Measurements from ENCODE around the gene PIP5KL1. TPM values are rescaled to one million over a fixed set of nuclear protein-coding genes. Genes with fewer than 3 reads are reported as not detected.

PIP5KL1 gene
- polyA plus RNA-seq, 1 donor from 2014 or later = 3.4 TPM

DNA sequence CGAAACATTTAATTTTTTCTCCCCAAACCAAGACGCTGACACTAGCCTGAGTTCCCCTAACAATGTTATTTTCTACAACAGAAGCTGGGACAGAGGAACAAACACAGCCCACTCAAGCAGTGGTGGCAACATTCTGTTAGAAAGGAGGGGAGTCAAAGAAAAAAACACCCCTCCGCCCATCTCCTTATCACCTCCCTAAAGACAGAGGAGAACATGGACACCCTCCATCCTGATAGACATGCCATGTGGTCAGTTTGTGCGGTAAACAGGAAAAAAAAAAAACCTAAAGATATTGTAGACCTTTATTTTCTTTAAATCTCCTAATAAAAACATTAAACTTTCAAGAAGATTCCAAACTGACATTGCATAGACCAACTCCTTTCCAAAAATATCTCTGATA is 10.0 kb upstream of the PIP5KL1 start:
- Histone ChIP-seq H3K9ac (ENCODE audit: low read length) (no peak overlapping the region), H3K27ac (ENCODE audit: low read length) (no peak overlapping the region), H3K36me3 (ENCODE audit: insufficient read depth, low read length) (no peaks in the 10 kb centered on the region)

GRCh38 chr9:127938298-127938690 is 7.7 kb upstream of the PIP5KL1 start:
- H2AFZ ChIP-seq (ENCODE audit: low read depth, low read length) = no peak overlapping the region
- peaks cover 11% of the 10 kb centered on the region for H3K79me2 ChIP-seq (replicated peaks; ENCODE audit: insufficient read depth, low read length)
- TF ChIP-seq EZH2 (IDR thresholded peaks at IDR 0.05; ENCODE audit: borderline replicate concordance, insufficient read depth, low read length, poor library complexity, severe bottlenecking) (no peak), POLR2AphosphoS5 (IDR thresholded peaks at IDR 0.05) (no peak), EP300 (conservative IDR thresholded peaks at IDR 0.05; ENCODE audit: poor library complexity, severe bottlenecking) (no peak), CTCF (IDR thresholded peaks at IDR 0.05; ENCODE audit: poor library complexity, severe bottlenecking) (no peak), RAD21 (conservative IDR thresholded peaks at IDR 0.05) (no peak), TAF1 (IDR thresholded peaks at IDR 0.05; ENCODE audit: low read depth) (no peak)
- TF ChIP-seq, protein P1, sequence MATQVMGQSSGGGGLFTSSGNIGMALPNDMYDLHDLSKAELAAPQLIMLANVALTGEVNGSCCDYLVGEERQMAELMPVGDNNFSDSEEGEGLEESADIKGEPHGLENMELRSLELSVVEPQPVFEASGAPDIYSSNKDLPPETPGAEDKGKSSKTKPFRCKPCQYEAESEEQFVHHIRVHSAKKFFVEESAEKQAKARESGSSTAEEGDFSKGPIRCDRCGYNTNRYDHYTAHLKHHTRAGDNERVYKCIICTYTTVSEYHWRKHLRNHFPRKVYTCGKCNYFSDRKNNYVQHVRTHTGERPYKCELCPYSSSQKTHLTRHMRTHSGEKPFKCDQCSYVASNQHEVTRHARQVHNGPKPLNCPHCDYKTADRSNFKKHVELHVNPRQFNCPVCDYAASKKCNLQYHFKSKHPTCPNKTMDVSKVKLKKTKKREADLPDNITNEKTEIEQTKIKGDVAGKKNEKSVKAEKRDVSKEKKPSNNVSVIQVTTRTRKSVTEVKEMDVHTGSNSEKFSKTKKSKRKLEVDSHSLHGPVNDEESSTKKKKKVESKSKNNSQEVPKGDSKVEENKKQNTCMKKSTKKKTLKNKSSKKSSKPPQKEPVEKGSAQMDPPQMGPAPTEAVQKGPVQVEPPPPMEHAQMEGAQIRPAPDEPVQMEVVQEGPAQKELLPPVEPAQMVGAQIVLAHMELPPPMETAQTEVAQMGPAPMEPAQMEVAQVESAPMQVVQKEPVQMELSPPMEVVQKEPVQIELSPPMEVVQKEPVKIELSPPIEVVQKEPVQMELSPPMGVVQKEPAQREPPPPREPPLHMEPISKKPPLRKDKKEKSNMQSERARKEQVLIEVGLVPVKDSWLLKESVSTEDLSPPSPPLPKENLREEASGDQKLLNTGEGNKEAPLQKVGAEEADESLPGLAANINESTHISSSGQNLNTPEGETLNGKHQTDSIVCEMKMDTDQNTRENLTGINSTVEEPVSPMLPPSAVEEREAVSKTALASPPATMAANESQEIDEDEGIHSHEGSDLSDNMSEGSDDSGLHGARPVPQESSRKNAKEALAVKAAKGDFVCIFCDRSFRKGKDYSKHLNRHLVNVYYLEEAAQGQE (IDR thresholded peaks at IDR 0.05; ENCODE audit: borderline replicate concordance) = no peak
- H3K36me3 ChIP-seq (ENCODE audit: insufficient read depth, low read length) = no peaks in the 10 kb centered on the region
- H3K27ac ChIP-seq (ENCODE audit: low read length) = no peak overlapping the region
- no peak overlapping the region for H3K4me2 ChIP-seq (ENCODE audit: low read length)
- H3K9ac ChIP-seq (ENCODE audit: low read length) = no peak overlapping the region
- H3K9me3 ChIP-seq (ENCODE audit: low read length) = no peaks in the 10 kb centered on the region
- H4K20me1 ChIP-seq (ENCODE audit: insufficient read depth) = no peaks in the 10 kb centered on the region
- no peaks in the 10 kb centered on the region for H3F3A ChIP-seq (ENCODE audit: insufficient read depth, low read length, poor library complexity, severe bottlenecking)
- H3K4me3 ChIP-seq (ENCODE audit: low read length) = no peak overlapping the region
- no peaks in the 10 kb centered on the region for H3K9me2 ChIP-seq (ENCODE audit: insufficient read depth, low read length)
- no peaks in the 10 kb centered on the region for H3K27me3 ChIP-seq (ENCODE audit: insufficient read depth, low read depth, low read length)

More for the DNA sequence above, 10.0 kb upstream of the PIP5KL1 start:
- no peak overlapping the region for H3K4me2 ChIP-seq (ENCODE audit: low read length)
- H3K79me2 ChIP-seq (replicated peaks; ENCODE audit: insufficient read depth, low read length) = peaks cover 11% of the 10 kb centered on the region
- TF ChIP-seq POLR2AphosphoS5 (IDR thresholded peaks at IDR 0.05) (no peak), EP300 (conservative IDR thresholded peaks at IDR 0.05; ENCODE audit: poor library complexity, severe bottlenecking) (no peak), RAD21 (conservative IDR thresholded peaks at IDR 0.05) (no peak), EZH2 (IDR thresholded peaks at IDR 0.05; ENCODE audit: borderline replicate concordance, insufficient read depth, low read length, poor library complexity, severe bottlenecking) (no peak), TAF1 (IDR thresholded peaks at IDR 0.05; ENCODE audit: low read depth) (no peak), CTCF (IDR thresholded peaks at IDR 0.05; ENCODE audit: poor library complexity, severe bottlenecking) (no peak)
- TF ChIP-seq, protein P1 (IDR thresholded peaks at IDR 0.05; ENCODE audit: borderline replicate concordance) = no peak
- no peaks in the 10 kb centered on the region for H3K9me2 ChIP-seq (ENCODE audit: insufficient read depth, low read length)
- H3K4me3 ChIP-seq (ENCODE audit: low read length) = no peak overlapping the region
- H3F3A ChIP-seq (ENCODE audit: insufficient read depth, low read length, poor library complexity, severe bottlenecking) = no peaks in the 10 kb centered on the region
- no peaks in the 10 kb centered on the region for H3K27me3 ChIP-seq (ENCODE audit: insufficient read depth, low read depth, low read length)
- H3K9me3 ChIP-seq (ENCODE audit: low read length) = no peaks in the 10 kb centered on the region
- H4K20me1 ChIP-seq (ENCODE audit: insufficient read depth) = no peaks in the 10 kb centered on the region
- H2AFZ ChIP-seq (ENCODE audit: low read depth, low read length) = no peak overlapping the region

Measured in neural cell (in vitro differentiated cells).